Stimulated activated CD8-positive, alpha-beta memory T cell treated with anti-CD3 and anti-CD28 coated beads, Interleukin-12 subunit alpha, Interleukin-12 subunit beta, amount 100 ng/mL, for 4 hours (primary cell): Measurements from ENCODE around the gene KRTAP10-12.

Experiments
- DNase-seq: peaks from one replicate; pipeline ENCODE4 v3.0.0-alpha.2; 2020; ENCODE audit warnings: low read depth

The KRTAP10-12 gene

GRCh38 chr21:44712203-44713028 lies 15.4 kb downstream of the KRTAP10-12 start:
- DNase-seq: no peak

GRCh38 chr21:44713130-44713529 lies 16.2 kb downstream of the KRTAP10-12 start:
- DNase-seq: no peak

GRCh38 chr21:44713846-44714245 lies 16.9 kb downstream of the KRTAP10-12 start:
- DNase-seq: no peak

GRCh38 chr21:44714905-44715304 lies 17.9 kb downstream of the KRTAP10-12 start:
- DNase-seq: no peak

- no peak for DNase-seq
Observed at GRCh38 chr21:44716984-44717383, 20.0 kb downstream of the KRTAP10-12 start.

- DNase-seq: no peak
Observed at GRCh38 chr21:44718093-44718492, 21.1 kb downstream of the KRTAP10-12 start.

GRCh38 chr21:44718571-44718970 lies 21.6 kb downstream of the KRTAP10-12 start:
- no peak for DNase-seq

GRCh38 chr21:44720170-44720569 lies 23.2 kb downstream of the KRTAP10-12 start:
- DNase-seq: no peak

- DNase-seq: no peak
Observed at GRCh38 chr21:44722731-44723130, 25.8 kb downstream of the KRTAP10-12 start.

GRCh38 chr21:44723177-44724131 lies 26.5 kb downstream of the KRTAP10-12 start:
- DNase-seq: no peak

GRCh38 chr21:44724196-44724595 lies 27.2 kb downstream of the KRTAP10-12 start:
- DNase-seq: no peak

GRCh38 chr21:44724926-44725325 lies 28.0 kb downstream of the KRTAP10-12 start:
- DNase-seq: no peak

GRCh38 chr21:44726826-44727225 lies 29.9 kb downstream of the KRTAP10-12 start:
- DNase-seq: no peak

- no peak for DNase-seq
Observed at GRCh38 chr21:44727321-44727720, 30.3 kb downstream of the KRTAP10-12 start.

GRCh38 chr21:44727757-44728156 lies 30.8 kb downstream of the KRTAP10-12 start:
- no peak for DNase-seq

GRCh38 chr21:44728716-44729115 lies 31.7 kb downstream of the KRTAP10-12 start:
- no peak for DNase-seq

- DNase-seq: no peak
Observed at GRCh38 chr21:44729336-44730027, 32.5 kb downstream of the KRTAP10-12 start.

- DNase-seq: no peak
Observed at GRCh38 chr21:44730028-44730395, 33.0 kb downstream of the KRTAP10-12 start.

- DNase-seq: no peak
Observed at GRCh38 chr21:44730951-44731579, 34.1 kb downstream of the KRTAP10-12 start.

GRCh38 chr21:44732263-44732662 lies 35.3 kb downstream of the KRTAP10-12 start:
- DNase-seq: no peak

GRCh38 chr21:44732956-44733355 lies 36.0 kb downstream of the KRTAP10-12 start:
- no peak for DNase-seq
